ENCODE results near the gene SND1.

The SND1 gene

GRCh38 chr7:128027485-128027980 is 375.5 kb downstream of the SND1 start:
- TF ChIP-seq, protein P1, sequence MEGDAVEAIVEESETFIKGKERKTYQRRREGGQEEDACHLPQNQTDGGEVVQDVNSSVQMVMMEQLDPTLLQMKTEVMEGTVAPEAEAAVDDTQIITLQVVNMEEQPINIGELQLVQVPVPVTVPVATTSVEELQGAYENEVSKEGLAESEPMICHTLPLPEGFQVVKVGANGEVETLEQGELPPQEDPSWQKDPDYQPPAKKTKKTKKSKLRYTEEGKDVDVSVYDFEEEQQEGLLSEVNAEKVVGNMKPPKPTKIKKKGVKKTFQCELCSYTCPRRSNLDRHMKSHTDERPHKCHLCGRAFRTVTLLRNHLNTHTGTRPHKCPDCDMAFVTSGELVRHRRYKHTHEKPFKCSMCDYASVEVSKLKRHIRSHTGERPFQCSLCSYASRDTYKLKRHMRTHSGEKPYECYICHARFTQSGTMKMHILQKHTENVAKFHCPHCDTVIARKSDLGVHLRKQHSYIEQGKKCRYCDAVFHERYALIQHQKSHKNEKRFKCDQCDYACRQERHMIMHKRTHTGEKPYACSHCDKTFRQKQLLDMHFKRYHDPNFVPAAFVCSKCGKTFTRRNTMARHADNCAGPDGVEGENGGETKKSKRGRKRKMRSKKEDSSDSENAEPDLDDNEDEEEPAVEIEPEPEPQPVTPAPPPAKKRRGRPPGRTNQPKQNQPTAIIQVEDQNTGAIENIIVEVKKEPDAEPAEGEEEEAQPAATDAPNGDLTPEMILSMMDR (IDR thresholded peaks at IDR 0.05; ENCODE audit: low read depth, low read length, missing control alignments), result no peak
- H3K4me3 ChIP-seq (ENCODE audit: low read depth, low read length), result no peak overlapping the region
- no peak for DNase-seq (ENCODE audit: low read depth)
- in situ Hi-C loops (cut with HindIII; ENCODE audit: low sequenced_read_pairs), result no loop called here

DNA sequence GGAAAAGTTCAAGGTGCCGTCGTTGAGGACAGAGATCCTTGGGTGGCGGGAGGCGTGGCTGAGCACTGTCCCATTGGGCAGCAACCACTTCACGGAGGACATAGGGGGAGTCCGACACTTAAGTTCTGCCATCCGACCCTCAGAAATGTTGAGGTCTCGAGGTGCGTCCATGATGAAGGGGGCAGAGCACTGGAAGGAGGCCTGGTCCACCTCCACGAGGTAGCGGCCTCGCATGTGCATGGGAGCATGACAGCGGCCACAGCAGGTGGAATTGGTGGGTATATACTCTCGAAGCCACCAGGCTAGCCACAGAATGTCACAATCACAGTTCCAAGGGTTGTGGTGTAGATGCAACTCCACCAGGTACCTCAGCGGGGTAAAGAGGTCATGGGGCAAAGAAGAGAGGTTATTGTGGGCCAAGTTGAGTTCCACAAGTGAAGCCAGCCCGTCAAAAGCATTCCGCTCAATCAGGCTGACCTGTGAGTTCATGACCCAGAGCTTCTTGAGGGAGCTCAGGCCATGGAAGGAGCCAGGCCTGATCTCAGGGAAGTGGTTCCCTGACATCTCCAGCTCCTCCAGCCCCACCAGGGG is 377.5 kb downstream of the SND1 start:
- in situ Hi-C loops (cut with HindIII; ENCODE audit: low sequenced_read_pairs), result no loop called here
- no peak overlapping the region for H3K4me3 ChIP-seq (ENCODE audit: low read depth, low read length)
- TF ChIP-seq, protein P1 (IDR thresholded peaks at IDR 0.05; ENCODE audit: low read depth, low read length, missing control alignments), result no peak
- DNase-seq (ENCODE audit: low read depth), result no peak

- TF ChIP-seq, protein P1 (IDR thresholded peaks at IDR 0.05; ENCODE audit: low read depth, low read length, missing control alignments), result no peak
- in situ Hi-C loops (cut with HindIII; ENCODE audit: low sequenced_read_pairs), result no loop called here
- no peak for DNase-seq (ENCODE audit: low read depth)
- H3K4me3 ChIP-seq (ENCODE audit: low read depth, low read length), result no peak overlapping the region
Measured at GRCh38 chr7:128030263-128030653, 378.3 kb downstream of the SND1 start.

DNA sequence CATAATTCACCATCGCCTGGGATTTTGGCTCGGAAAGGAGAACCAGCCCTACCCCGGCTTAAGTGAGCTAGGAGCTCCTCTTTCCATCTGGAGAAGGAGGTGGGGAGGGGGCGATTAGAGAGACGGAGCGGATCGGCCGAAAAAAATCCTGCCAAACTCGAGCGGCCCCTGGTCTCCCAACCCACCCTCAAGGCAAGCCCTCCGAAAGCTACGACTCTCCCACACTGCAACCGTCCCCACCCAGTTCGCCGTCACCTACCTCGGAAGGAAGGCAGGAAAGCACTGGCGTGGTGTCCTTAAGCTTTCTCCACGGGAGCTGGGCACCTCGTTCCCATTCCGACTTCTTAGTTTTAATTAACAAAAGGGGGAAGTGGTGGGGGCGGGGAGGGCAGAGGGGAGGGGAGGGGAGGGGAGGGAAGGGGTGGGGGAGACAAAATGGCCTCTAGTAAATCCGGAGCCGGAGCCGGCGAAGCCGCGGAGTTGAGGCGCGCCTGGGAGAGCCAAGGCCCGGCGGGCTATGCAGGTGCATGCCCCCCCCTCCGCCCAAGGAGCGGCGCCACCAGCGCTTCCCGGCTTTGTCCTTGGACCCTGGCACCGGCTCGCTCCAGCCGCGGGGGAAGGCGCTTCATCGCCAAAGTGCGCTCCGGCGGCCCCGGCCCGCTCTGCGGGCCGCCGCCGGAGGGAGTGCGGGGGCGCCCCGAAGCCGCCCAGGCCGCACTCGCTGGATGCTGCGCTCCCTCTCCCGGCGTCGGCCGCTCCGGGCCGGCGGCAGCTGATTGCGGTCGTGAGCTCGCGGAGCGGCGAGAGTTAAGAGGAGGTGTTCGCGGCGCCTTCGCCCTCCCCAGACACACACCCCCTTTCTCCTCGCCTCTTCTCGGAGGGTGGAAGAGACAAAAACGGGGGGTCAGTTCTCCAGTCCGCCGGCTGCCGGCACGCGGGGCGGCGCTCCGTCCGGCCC is 378.9 kb downstream of the SND1 start, which contains the start of gene LRRC4:
Gene LRRC4 (minus strand): TSS at position 784 of the 958 bp plus-strand sequence. CDS start 797 bp downstream, outside the sequence.
- in situ Hi-C loops (cut with HindIII; ENCODE audit: low sequenced_read_pairs), result no loop called here
- TF ChIP-seq, protein P1 (IDR thresholded peaks at IDR 0.05; ENCODE audit: low read depth, low read length, missing control alignments), result no peak
- no peak for DNase-seq (ENCODE audit: low read depth)
- H3K4me3 ChIP-seq (ENCODE audit: low read depth, low read length), result peak within 1 kb of the TSS; percentile 36

DNA sequence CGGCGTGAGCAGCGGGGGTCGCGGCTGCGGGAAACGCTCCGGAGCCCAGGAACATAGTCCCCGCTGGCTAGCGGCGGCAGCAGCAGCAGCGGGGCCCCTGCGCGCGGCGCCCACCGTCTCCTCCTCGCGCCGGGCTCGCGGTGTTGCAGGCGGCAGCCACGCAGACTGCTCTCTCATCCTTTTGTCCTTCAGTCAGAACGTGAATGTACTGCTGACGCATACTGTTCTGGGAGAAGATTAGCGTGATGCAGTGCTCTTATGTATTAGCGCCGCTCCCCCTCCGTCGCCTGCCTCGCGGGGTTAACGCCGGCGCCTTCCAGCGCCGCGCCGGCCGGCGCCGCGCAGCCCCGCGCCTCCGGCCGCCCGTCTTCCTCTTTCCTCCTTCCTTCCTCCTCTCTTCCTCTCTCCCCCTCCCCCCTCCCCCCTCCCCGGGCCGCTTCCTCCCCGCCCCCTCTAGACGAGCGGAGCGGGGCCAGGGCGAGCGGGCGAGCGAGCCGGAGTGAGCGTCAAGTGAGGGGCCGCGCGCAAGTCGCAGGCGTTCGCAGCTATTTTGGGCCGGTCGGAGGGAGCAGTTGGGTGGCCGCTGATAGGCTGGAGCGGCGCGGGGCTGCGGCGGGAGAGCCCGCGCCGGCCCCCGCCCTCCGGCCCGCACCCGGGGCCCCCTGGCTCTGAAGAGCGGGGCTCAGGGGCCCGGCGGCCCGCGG is 380.1 kb downstream of the SND1 start:
- peak; percentile 72 for DNase-seq (ENCODE audit: low read depth)
- in situ Hi-C loops (cut with HindIII; ENCODE audit: low sequenced_read_pairs), result no loop called here
- TF ChIP-seq, protein P1 (IDR thresholded peaks at IDR 0.05; ENCODE audit: low read depth, low read length, missing control alignments), result peak; percentile 32
- peak overlapping the region; percentile 36 for H3K4me3 ChIP-seq (ENCODE audit: low read depth, low read length)

- DNase-seq (ENCODE audit: low read depth), result no peak
- peak overlapping the region; percentile 32 for H3K4me3 ChIP-seq (ENCODE audit: low read depth, low read length)
- in situ Hi-C loops (cut with HindIII; ENCODE audit: low sequenced_read_pairs), result no loop called here
- TF ChIP-seq, protein P1 (IDR thresholded peaks at IDR 0.05; ENCODE audit: low read depth, low read length, missing control alignments), result no peak
Measured at GRCh38 chr7:128032605-128033235, 380.7 kb downstream of the SND1 start.

Measured in astrocyte of the cerebellum (primary cell).